DMS153 treated with DMSO at 0.1 percent for 48 hours (cell line): ENCODE data around the gene HUNK.
"Not testable (repeated sequence)": the region's sequence is repeated elsewhere in the genome, so short reads cannot be mapped to it uniquely, and the experiment has no call there.

Experiments used
- DNase-seq: peaks from one replicate; lab custom pipeline; 2025; ENCODE audit not compliant: unreplicated experiment; lab: John Stamatoyannopoulos, UW

Gene HUNK

GRCh38 chr21:31870472-31871193 is 2.2 kb upstream of the HUNK start:
- no peak for DNase-seq

DNA sequence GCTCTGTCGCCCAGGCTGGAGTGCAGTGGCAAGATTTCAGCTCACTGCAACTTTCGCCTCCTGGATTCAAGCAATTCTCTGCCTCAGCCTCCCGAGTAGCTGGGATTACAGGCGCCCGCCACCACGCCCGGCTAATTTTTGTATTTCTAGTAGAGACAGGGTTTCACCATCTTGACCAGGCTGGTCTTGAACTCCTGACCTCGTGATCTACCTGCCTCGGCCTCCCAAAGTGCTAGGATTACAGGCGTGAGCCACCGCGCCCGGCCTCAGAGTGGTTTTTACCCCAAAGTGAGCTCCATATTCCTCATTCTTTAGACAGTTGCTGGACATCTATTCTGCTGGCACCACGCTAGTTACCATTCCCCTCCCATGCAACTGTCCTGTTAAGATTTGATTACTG is 1.4 kb upstream of the HUNK start:
- not testable (repeated sequence) for DNase-seq

DNA sequence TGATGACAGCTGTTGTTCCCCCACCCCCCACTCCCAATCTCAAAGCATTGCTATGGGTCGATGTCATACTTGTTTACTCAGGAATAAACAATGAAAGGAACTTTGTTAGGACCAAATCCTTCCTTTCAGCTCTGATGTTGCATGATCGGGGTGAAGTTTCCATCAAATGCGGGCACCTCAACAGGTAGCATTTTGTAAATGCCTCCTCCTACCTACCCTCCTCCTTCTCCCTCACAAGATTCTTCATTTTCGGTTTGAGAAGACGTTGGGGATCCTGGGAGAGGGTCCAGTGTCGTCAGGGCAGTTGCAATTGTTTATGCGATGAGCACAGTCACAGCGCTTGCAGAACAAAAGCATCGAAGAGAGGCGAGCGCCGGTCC is 758 bp upstream of the HUNK start:
- no peak for DNase-seq

DNA sequence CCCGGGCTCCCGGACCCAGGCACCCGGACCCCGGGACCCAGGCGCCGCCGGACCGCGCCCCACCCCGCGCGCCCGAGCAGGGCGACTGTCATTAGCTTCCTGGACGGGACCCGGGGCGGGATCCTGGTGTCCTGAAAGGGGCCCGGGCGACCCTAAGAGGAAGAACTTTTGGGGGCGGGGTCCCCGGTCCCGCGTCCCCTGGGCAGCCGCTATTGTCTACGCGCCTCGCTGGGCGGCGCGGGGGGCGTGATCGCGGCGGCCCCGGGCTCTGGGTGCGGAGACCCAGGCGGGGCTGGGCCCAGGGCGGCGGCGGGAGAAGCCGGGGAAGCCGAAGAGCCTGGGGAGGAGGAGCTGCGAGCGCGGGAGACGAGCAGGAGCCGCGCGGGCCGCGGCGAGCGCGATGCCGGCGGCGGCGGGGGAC is 465 bp downstream of the HUNK start:
- no peak for DNase-seq

DNA sequence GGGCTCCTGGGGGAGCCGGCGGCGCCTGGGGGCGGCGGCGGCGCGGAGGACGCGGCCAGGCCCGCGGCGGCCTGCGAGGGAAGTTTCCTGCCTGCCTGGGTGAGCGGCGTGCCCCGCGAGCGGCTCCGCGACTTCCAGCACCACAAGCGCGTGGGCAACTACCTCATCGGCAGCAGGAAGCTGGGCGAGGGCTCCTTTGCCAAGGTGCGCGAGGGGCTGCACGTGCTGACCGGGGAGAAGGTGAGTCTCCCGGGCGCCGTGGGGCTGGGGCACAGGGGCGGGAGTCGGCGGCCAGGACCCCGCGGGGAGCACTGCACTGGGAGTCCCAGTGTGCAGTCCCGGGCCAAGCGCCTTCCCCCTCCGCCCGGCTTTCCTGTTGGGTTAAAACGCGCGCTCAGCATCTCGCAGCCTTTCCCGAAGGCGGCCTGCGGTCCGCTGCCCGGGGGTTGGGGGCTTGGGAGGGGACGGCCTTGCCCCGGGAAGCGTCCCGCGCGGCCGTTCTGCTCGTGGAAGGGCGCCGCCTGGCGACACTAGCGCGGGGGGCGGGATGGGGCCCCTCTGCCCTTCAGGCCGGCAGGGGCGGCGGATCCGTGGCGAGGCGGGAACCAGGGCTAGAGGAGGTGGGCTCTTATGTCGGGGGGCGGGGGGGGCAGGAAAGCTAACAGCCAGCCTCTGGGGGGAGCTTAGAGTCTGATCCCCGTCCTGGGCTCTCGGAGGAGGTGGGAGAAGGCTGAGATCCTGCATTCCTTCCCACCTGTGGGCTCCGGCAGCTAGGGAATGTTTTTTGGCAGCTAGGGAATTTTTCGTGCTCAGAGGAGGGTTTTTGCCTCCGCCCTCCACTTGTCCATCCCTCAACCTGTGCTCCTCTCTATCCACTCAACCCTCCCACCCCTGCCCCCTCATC is 1.1 kb downstream of the HUNK start:
- peak; percentile 47 for DNase-seq

DNA sequence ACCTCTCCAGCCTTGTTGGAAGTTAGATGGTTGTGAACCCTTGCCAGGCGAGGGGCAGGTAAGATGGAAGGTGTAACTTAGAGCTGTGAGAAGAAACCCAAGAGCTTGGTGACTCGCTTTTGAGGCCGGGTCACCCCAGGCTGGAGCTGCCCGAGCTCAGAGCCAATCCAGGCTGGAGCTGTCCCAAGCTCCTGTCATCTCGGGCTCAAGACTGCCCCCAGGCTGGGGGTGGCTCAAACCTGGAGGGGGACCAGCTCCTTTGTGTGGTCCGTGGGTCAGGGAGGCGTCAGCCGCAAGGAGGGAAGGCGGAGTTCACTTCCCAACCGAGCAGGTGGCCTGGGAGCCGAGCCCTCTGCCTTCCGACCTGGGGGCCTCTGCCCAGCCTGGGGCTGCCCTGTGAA is 2.0 kb downstream of the HUNK start:
- no peak for DNase-seq

DNA sequence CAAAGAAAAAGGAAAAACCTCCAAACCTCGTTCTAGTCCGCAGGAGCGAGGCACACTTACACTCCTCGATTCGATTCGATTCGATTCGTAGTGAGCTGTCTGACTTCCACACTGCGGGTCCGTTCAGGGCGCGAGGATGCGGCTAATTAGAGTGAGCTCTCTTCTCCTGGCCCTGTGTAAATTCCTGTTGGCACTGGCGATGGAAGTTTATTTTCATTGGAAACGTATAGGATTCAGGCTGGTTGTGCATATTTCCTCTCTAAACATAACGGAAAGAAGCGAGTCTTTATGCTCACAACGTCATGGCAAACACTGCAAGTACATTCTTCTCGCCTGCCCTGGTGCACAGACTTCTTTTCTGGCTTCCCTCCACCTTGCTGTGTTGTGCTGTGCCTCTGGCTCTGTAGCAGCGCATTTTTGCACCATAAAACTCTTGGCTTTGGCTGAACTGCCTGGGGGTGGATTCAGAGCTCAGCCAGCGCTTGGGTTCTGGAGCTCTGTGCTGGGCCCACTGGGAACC is 2.7 kb downstream of the HUNK start:
- no peak for DNase-seq

- DNase-seq, result no peak
Measured at GRCh38 chr21:31877463-31877957, 4.7 kb downstream of the HUNK start.

GRCh38 chr21:31878831-31879230 is 6.0 kb downstream of the HUNK start:
- DNase-seq, result no peak

- DNase-seq, result no peak
Measured at GRCh38 chr21:31879241-31879650, 6.4 kb downstream of the HUNK start.

DNA sequence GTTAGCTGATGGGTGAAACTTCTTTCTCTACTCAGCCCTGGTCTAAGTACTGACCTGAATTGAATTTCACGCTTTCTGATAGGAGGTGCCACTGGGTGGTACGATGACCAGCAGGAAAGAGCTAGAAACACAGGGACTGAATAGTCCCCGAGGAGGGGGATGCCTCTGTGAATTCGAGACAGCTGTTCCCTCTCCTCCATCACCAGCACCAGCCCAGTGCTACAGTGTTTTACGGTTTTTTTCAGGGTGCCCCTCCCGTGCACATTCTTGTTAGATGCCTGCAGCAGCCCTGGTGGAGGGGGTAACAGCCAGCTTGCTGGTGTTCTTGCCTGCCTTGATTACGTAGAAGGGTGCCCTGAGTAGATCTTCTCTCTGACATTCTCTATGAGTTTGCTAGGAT is 7.1 kb downstream of the HUNK start:
- no peak for DNase-seq

GRCh38 chr21:31880816-31881215 is 8.0 kb downstream of the HUNK start:
- DNase-seq, result no peak

DNA sequence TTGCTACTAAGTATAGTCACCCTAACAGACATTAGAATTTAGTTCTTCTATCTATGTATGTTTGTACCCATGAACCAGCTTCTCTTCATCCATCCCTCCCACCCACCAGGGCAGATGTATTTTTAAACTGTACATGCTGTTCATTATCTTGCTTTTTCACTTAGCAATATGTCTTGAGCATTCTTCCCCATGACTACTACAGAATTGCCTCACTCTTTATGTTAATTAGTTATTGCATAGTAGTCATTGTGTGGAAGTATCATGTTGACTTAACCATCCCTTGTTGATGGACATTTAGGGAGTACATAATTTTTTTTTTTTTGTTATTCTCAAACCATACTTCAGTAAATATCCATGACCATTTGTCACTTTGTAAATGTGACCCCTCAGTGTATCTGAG is 9.9 kb downstream of the HUNK start:
- no peak for DNase-seq

- DNase-seq, result no peak
Measured at GRCh38 chr21:31885146-31885545, 12.3 kb downstream of the HUNK start.

DNA sequence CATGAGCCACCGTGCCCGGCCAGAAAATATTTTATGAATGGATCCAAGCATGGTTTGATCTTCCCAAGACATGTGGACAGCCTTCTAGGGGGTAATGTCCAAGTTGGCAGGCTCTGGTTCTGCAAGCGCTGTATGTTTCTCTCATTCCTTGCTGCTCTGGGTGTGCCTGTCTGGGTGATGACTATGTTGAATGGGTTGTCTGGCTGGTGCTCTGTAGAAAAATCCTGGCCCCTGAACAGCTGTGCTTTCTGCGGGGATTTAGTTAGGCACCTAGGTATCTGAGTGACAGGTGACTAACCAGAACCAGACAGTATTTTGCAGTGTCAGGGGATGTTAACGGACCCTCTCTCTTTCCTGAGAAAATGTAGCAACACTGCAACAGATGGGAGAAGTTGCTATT is 14.1 kb downstream of the HUNK start:
- no peak for DNase-seq

DNA sequence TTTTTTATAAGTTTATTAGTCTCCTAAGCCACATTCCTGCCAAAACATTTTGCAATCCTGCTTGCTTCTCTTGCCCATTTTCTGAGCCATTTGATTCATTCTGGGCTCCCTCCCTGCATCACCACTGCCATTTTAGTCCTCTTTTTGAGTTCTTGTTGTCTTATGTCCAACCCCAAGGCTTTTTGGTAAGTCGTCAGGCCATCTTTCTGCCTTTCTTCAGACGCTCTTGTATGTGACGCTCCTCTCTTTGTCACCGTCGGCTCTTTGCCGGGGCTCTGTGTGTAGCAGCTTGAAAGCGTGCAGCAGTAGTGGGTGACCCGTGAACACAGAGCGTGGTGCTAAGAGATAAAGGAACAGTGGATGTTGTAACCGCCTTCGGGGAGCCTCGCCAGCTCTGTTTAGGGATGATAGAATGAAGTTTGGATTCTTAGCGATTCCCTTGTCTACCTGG is 14.6 kb downstream of the HUNK start:
- no peak for DNase-seq

DNA sequence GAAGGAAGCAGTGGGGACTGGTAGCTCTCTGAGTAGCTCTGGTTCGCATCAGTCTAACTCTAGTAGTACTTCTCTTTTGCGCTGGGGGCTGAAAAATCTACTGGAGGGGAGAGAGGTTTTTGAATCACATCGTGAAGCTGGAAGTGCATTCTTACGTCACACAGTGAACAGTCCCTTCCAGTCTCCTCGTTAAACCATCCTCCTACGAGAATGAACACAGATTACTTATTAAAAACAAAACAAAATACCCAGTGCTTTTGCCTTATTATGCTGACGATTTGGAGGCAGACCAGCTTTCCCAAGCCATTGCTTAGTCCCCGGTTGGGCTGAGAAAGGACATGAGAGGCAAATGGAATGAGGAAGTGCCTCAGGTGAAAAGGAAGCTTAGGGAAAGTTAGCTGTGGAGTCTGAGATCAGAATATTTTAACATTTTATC is 16.1 kb downstream of the HUNK start:
- peak; percentile 9 for DNase-seq

DNA sequence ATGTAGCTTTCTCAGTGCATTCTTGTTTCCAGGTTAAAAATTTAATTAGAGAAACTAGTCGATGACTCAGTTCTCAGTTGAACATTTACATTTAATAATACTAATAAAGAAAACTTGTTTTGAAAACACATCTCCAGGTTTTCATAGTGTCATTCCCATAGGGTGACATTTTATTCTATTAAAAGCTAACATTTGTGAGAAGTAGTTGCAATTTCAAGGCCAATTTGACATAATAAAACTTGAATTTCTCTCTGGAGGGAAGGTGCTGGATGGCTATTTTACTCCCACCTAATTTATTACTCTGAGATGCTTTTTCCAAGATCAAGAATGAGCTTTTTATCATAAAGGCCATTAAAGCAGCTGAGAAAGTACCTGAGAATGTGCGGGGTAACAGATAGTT is 16.6 kb downstream of the HUNK start:
- no peak for DNase-seq

DNA sequence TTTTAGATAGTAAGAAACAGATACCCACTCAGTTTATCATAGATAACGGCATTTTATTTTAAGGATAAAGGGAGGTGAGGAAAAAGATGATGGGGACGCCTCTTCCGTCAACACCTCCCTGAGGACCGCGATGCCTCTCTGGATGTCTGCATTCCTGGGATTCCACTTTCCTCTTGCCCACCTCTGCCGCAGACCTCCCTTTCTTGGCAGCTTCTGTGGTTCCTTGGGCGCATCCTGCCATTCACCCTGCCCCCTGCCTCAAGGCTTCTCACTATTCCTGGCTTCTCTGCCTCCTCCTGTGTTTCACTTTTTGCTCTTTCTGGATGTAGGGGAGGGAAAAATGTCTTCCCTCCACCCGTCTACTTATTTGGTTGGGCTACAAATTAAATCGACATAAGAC is 19.9 kb downstream of the HUNK start:
- DNase-seq, result no peak

- no peak for DNase-seq
Measured at GRCh38 chr21:31893851-31894415, 21.1 kb downstream of the HUNK start.

DNA sequence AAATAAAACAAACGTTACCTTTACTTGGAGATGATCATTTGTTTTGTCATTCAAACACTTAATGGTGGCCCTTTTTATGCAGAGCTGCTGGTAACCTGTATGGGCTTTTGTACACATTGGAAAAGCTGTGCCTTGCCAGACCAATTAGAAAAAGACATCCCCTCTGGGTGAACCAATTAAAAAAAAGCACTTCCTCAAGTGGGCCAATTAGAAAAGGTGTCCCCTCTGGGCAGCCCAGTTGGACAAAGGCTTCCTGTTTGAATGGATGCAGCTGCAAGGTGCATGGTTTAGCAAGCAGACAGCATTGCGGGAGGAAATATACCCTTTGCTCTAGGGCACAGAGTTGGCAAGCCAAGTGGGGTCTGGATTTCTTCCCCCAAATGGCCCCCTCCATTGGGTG is 21.6 kb downstream of the HUNK start:
- no peak for DNase-seq
